Measurements from ENCODE around the gene CAVIN2.

Gene CAVIN2

DNA sequence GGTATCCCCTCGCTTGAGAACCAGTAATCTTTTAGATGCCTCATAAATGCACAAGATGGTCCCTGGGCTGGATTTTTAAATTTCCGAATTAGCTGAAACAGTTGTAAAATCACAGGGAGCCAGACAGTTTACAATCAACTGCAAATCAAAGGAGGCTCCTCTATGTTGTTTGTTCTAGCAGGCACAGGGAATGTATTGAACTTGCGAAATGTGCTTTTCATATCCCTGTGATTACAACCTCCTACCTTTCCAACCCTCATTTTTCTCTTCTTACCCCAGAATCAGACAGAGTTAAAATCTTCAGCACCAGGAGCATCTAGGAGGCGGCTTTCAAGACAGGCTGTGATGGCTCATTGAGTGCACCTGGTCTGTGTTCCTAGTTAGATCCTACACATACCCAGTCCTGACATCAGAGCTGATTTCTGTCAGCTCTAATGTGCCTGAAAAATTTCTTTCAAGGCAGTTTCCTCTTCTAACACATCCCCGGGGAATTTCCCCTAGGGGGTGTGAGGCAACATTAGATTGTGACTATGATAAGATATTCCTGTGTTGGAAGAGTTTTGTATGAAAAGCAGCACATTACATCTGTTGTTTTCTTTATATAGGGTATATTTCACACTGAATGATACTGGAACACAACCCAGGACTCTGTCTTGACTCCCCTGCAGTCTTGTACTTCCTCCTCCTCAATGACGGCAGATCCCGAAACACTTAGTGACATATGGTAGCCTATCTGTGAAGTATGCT is 17.9 kb upstream of the CAVIN2 start:
- no peak for DNase-seq

DNA sequence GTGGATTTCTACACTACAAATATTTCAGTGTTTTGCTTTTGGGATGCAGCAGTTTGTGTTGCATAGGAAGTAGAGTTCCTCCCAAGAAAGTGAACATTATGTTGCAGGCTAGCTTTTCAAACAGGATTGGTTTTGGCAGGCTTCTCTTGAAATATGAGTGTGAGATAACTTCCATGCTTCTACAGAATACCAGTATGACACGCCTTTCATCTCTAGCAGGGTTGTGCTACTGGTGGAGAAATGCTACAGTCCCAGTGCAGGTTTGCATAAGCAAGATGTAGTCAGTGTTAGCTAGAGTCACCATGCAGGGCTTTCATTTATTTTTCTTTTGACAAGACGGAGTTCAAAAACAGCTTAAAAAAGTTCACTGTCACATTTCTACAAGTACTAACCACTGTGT is 17.1 kb upstream of the CAVIN2 start:
- no peak for DNase-seq

DNA sequence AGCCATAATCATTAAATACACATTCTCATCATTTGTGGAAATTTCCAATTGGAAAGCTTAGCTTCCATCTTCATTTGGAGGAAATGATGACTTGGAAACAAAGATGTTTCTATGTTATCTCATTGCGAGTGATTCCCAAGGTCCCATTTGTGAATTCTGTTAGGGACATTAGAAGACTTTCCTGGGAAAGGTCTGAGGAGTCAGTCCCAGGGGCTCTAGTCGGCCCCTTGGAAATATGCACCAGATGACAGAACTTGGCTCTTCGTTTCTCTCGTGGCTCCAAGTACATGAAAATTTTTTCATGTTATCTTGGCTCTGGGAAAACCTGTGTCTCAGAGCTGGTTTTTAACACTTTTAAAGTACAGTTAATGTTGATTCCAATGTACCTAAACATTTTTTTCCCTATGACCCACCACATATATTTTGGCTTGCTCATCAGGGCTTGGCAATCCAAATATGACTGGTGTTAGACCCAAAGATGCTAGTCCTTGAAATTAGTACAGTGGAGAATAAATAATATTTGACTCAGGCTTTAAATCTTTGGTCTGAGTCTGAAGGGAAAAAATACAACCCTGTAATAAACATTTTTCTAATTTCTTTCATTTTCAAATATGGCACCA is 15.4 kb upstream of the CAVIN2 start:
- DNase-seq: no peak

DNA sequence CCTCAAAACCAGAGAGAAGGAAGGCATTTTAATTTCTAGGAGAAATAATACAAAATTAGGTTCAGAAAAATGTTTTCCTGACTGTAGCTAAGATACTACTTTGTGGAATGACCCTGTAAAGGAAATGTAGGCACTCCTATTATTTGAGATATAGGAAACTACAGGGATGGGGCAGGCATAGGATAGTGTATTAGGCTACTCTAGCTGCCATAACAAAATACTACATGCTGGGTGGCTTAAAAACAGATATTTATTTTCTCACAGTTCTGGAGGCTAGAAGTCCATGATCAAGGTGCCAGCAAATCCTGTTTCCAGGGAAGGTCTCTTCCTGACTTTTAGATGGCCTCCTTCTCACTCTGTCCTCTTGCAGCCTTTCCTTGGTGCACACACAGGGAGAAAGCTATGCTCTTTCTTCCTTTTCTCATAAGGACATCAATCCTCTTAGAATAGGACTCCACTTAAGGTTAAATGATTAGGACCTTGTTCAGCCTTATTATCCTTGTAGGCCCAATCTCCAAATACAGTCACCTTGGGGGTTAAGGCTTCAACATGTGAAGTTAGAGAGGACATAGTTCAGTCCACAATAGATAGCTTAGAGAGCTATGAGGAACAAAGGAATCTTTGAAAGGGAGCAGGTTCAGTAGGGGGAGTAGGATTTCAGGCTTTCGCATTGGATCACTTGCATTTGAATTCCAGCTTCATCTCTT is 14.0 kb upstream of the CAVIN2 start:
- no peak for DNase-seq

DNA sequence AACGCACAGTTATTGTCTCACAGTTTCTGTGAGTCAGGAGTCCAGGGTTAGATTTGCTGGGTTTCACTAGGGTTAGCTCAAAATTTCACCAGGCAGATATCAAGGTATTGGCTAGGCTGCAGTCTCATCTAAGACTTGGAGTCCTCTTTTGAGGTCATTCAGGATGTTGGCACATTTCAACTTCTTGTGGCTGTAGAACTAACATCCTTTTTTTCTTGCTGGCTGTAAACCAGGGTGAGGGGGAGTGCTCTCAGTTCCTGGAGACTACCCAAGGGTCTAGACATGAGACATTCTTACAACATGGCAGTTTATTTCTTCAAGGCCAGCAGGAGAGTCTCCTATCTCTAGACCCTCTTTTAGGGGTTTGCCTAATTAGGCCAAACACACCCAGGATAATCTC is 12.8 kb upstream of the CAVIN2 start:
- no peak for DNase-seq

DNA sequence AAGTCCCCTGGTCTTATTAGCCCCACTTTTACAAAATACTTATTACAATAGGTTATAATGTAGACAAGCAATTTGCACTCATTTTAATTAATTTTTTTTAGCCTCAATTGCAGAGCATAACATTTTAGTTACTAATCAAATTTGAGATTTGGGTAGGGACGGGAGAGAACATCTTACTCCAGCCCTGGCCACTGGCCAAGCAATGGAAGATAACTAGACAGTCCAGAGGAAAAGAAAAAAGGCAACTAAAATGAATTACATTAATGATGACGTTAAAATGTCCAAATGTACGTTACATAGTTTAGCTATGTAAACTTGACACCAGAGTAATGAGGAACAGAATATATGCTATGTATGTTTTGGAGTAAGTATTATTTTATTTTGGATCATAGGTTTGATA is 11.0 kb upstream of the CAVIN2 start:
- DNase-seq: no peak

DNA sequence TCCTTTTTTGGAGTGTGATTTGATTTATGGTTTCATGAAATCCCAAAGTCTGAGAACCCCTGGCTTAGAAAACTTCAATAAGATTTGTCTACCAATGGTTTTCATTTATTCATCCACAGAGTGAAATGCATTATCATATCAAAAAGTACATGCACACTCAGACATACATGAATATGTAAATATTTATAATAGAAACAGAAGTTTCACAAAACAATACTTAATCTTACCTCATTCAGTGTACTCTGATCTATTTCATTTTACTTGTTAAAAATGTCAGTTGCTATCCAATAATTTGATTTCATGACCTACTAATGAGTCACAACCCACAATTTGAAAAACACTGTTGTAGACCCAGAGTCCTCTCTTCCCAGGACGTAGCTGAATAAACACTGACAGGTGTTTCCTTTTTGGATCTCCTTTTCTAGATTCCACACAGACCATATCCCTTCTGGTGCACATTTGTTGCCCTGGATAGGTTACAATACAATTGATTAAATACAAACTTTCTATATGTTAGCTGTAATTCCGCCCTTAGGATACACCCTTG is 10.4 kb upstream of the CAVIN2 start:
- DNase-seq: no peak

DNA sequence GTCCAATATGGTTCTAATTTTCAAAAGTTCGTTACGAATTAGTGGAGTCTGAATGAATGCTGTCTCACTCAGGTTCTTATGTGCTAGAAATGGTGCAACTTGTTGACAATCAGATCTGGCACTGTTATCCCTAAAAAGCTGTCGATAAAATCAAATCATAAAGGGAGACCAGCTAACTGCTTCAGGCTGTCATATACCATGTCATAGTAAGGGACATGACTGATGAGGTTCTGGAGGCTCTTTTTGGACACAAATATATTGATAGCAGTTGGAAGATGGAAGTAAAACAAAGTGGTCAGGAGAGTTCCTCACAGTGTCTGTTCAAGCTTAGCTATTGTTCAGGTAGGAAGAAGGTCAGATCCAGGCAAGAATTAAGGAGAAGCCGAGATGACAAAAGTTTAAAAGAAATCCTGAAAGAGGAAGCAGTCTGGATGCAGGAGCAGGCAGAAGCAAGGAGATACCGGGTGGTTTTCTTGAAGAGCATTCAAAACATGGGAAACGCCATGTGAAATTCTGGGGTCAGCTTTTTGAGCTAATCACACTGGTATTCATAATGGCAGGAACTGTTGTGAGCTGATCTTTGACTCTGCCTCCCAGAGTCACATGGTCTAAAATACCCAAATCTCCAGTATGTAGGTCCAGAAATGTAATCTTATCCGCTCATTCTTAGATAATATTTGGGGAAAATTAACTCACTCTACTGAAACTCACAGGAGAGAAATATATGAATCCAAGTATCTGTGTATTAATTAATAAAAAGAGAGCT is 9.4 kb upstream of the CAVIN2 start:
- DNase-seq: no peak

DNA sequence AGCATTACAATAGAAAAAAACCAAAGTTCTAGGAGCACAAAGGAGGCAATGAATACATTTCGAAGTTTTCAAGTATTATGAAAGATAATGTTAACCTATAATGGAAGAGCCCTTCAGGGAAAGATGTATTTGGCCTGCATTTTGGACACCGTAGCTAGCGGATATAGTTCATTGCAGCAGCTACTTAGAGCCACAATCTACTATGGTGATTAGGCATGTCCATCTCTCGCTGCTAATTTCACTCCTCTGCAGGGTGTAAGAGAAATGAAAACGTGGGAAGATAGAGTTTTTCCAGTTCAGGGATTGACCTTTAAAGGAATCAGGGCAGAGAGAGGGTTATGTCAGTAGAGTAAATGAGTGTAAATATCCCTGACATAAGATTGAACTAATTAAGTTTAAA is 8.5 kb upstream of the CAVIN2 start:
- no peak for DNase-seq

DNA sequence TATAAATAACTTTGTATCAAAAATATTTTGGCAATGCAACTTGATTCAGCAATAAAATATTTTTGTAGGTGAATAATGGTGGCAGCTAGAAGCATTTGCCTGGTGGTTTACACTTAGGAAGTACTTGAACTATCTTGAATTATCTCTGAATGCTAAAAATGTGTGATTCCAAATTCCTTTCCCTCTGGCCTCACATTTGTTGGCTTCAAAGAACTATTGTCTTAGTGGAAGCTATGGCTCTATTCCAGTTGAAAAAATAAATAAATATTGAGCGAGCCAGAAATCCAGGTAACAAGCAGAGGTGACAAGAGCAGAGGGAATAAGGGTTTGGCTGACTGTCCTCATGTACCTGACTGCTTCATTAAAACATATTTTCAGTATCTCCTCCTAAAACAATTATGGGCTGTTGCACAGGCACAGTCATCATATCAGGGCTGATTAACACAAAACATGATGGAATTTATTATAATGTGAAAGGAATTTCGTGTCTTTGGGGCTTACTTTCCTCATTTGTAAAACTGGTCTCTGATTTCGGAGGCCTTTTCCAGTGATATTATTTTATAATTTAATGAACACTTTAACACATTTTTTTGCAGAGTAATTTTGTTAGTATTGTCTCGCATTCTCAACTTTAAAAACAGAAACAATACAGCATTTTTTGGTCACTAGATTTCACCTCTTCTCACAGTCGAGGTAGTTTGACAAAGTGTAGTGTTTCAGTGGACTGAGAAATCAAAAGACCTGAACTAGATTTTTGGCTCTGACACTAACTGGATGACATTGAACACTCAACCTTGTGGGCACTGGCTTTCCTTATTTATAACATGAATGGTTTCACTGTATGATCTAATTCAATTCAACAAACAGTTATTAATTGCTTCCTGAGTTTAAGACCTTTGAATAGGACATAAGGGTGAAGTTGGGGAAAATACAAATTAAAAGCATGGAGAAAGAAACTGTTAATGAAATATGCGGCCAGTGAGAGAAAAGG is 7.8 kb upstream of the CAVIN2 start:
- DNase-seq: no peak

DNA sequence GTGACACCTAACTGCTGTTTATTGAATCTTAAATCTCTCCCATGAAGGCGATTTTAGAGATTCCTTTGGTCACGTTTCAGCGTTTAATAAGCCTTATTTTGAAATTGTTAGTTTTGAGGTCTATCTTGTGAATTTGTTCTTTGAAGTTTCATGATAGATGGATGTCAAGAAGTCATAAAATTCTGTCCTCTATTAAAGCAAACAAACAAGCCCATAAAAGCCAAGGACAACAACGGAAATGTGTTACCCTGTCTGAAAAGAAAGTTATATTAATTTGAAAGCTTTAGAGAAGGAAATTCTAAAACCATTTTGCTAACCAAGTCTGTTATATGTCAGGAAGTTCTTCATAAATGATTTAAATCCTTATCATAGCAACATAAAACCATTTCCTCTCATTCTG is 7.0 kb upstream of the CAVIN2 start:
- DNase-seq: no peak

DNA sequence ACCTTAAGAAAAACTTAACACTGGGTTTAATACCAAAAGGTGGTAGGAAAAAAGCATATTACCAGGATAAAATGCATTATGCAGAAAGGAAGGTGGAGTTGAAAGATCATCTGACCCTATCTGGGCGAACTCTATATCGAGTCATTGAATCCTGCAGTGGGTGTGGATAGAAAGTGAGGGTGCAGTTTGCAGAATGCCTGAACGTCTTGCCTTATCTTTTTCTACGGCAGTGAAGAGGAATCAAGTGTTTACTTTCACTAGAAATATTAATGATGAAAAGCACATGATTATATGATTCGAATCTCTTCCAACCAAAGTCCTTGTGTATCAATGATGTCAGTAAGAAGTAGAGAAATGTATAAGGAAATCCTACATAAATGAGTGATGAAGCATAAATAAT is 4.3 kb upstream of the CAVIN2 start:
- no peak for DNase-seq

DNA sequence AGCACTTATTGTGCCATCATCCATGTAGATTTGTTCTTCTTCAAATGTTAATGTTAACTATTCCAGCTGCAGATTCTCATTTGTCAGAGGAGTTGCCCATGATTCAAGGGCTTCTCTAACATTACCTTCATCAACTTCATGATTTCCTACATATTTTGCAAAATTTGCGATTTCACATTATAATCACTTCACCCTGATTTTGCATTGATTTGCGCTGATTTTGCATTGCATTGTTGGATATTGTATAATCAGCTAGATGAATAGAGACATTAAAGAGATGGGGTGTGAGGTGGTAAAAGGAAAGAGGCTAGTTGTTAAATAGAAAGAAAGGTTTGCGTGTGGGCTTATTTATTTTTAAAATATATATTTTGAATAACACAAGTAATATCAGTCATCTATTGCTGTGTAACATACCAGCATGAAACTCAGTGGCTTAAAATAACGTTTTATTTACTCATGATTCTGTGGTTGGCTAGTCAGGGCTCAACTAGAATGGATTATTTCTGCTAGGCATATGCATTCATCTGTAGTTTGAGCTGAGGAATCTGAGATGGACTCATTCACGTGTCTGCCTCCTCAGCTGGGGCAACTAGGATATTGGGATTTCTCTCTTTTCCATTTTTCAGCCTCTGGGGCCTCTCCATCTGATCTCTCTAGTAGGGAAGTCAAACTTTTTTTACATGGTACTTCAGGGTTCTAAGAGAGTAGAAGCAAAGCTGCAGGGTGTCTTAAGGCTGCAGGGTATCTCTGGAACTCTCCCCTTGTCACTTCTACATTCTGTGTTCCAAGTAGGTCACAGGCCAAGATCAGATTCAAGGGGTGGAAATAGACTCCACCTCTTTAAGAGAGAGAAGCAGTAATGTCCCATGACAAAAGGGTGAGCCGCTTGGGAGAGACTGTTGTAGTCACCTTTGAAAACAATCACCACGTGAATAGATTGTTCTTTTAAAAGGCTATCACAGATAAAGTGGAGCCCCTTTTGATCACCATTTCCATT is 2.2 kb upstream of the CAVIN2 start:
- DNase-seq: no peak

DNA sequence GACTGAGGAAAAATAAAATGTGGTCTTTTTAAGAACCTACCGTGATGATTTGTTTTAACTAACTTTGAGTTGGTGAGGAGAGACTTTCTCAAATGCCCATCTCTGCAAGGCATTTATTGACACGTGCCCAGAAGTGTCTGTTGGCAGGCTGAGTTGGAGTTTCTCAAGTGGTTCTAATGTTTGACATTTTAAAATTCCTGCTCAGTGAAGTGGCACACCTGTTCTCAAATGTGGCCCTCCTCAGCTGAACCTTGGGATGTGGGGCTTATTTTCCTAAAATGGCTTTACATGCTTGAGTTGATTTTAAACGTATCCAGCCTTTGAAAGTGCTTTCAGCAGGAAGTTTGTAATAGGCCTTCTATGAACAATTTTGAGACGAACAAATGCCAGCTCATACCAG is 876 bp upstream of the CAVIN2 start:
- DNase-seq: peak; percentile 51

DNA sequence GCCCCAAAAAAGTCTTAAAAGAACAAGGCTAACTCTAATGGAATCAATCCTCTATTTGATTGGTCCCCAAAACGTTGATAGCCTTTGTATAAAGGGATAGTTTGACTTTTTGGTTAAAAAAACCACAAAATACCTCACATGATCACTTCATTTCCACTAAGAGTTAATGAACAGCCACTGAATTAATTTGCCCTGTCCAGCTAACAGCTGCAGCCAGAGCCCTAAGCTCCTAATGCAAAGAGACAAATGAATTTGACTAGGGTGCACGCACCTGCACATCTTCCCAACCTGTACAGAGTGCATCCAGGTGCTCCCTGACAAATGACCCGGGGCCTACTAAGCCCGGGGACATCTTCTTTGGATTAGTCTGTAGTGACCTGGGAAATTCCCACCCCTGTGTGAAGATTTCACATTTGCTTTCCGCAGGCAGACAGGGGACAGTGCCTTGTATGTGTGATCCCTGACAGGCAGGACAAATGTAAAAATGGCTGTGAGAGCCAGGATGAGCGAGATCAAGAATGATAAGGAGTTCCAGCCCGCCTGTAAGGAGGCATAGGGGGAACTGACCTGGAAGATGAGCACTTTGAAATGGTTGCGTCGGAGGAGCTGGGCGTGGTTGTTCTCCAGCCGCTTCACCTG is 893 bp downstream of the CAVIN2 start:
- no peak for DNase-seq

DNA sequence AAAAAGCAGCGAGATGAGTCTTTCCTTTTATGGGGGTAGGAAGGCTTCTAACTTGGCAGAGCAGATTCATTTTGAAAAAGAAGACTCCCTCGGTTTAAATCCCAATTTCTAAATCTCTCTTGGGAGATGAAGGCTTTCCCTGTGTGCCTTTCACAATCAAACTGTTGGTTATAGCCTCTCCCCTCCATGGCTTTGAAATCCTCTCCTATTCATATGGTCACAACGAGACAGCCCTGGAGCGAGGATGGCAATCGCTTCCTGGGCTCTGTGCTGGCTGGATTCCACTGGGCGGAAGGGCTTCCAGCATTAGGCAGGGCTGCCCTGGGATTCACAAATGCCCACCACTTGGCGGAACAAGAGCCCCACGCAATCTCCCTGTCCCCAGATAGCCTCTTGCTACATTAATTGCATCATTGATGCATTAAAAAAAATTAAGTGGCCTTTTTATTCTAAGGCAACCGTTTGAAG is 1.6 kb downstream of the CAVIN2 start:
- DNase-seq: no peak

DNA sequence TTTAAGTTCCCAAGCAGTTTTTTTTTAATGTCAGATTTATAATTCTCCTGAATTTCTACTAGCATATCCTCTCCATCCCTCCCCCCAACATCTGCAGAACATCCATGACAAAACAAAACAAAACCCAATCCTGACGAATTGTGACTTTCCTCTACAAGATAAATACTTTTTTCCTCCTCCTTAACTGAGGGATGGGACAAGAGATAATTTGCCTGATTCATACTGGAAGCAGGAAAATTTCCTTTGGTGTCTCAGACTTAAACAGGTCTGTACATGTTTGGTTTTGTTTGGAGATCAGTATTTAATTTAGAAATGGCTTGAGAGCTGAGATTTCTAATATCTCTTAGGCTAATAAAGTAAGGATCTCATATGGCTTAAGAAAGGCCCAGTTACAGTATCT is 2.2 kb downstream of the CAVIN2 start:
- DNase-seq: no peak

DNA sequence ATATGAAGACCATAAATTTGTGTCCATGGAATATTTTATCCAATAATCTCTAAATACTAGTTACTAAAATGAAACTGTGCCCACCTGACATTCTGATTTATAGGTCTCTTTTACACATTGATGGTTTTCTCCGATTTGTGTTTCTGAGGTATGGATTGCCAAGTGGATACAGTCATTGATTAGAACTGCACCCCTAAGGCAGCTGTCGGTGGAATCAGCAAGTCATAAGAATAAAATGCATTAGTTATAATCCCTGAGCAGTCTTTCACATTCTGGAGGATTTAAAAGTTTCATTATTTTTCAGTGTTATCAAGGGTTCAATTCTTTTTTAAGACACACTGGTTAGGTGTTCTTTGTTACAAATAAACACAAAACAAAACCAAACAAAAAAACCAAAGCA is 6.0 kb downstream of the CAVIN2 start:
- no peak for DNase-seq

DNA sequence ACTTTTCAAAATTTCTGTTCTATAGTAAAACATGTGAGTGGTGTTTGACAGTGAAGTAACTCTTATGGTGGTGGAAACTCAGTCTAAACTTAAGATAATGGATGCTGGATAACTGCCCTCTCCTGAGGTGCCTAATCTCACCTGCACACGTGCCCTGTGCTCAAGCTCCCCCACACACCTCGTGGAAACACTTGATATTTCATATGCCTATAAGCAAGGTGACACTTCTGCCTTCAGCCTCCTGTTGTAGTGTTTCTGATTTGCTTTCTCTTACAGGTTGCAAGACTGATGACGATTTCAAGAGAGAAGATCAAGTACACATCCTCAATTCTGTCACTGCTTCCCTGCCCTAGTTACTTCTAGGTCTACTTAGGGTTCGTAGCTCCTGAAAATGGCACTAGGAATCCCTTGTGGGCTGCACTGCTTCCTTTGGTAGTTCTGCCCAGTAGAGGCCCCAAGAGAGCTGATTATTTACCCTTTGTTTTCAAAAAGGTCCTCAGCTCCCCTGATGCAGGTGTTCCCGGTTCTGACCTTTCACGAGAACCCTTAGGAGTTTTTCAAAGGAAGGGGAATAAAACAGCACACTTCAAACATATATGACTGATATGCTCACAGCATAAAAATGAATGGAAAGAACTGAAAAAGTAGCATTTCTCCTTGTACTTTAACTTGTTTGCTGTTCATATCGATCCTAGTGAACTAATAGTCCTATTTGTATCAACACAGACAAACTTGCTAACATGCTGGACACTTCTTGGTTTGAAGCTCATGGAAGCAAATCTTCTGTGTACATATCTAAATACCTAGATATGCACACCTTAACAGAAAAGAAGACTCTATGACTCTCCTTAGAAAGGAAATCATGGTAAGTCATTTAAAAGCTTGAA is 6.7 kb downstream of the CAVIN2 start:
- DNase-seq: no peak
